Measurements from ENCODE around the gene CDH13.

Gene CDH13

DNA sequence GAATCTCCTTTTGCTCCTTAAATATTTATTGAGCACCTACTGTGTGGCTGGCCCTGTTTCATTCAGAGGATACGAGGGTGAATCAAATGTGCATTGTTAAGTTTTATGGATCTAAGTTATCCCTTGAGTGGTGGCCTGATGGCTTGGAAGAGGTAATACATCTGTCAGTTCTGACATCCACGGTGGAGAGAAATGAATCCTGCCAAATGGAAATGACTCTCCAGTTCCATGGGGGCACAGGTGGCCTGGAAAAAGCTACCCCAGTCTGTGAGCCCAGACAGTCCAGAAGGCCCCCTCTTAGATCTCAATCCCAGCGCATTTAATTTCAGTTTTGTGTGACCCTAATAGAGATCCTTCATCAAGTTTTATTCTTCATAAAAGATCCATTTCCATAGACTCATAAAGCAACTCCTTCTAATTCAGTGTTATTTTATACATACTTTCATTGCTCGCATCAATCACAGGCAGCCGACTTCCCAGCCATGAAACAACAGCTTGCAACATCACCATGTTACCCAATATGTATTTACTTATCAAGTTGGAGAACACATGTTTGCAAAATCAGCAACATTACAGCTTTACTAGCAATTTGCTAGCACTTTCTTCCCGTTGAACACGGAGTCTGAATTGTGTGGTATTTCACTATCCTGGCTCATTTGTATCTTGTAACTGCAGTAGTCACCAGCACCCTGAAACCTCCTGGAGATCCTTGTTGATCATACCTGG, 846.2 kb downstream of the CDH13 start:
- H3K4me1 Mint-ChIP-seq (ENCODE audit: low read depth): no peaks in the 10 kb centered on the region
- H3K27ac Mint-ChIP-seq: no peak overlapping the region
- no peaks in the 10 kb centered on the region for H3K9me3 Mint-ChIP-seq
- no peaks in the 10 kb centered on the region for H3K27me3 Mint-ChIP-seq (ENCODE audit: low read depth)
- H3K4me3 Mint-ChIP-seq: no peak overlapping the region
- no peaks in the 10 kb centered on the region for H3K36me3 Mint-ChIP-seq (ENCODE audit: low read depth)

- H3K4me1 Mint-ChIP-seq (ENCODE audit: low read depth): no peaks in the 10 kb centered on the region
- H3K9me3 Mint-ChIP-seq: no peaks in the 10 kb centered on the region
- H3K36me3 Mint-ChIP-seq (ENCODE audit: low read depth): no peaks in the 10 kb centered on the region
- no peaks in the 10 kb centered on the region for H3K27me3 Mint-ChIP-seq (ENCODE audit: low read depth)
- no peak overlapping the region for H3K4me3 Mint-ChIP-seq
- no peak overlapping the region for H3K27ac Mint-ChIP-seq
Observed at GRCh38 chr16:83473926-83474650, 847.3 kb downstream of the CDH13 start.

DNA sequence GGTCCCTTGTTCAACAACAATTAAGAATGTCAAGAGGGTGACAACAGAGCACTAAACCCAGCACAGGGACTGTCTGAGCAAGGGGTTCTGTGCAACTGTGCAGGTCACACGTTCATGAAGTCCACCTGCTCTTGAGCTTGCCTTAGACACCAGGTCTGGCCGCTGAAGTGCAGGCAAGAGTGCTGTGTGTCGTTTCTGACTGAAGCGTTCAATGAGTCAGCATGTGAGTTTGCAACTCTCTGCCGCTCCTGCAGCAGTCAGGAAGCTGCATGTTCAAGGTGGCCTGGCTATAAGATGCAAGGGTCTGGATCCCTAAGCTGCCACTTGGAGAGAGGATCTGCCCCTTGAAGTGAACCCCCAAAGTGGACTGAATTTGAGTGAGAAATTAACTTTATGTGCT, 848.3 kb downstream of the CDH13 start:
- H3K4me1 Mint-ChIP-seq (ENCODE audit: low read depth): no peaks in the 10 kb centered on the region

GRCh38 chr16:83481589-83481988, 854.8 kb downstream of the CDH13 start:
- Mint-ChIP-seq H3K27me3 (ENCODE audit: low read depth) (no peaks in the 10 kb centered on the region), H3K27ac (no peak overlapping the region), H3K4me3 (no peak overlapping the region), H3K9me3 (no peaks in the 10 kb centered on the region), H3K36me3 (ENCODE audit: low read depth) (no peaks in the 10 kb centered on the region), H3K4me1 (ENCODE audit: low read depth) (no peaks in the 10 kb centered on the region)

More for the DNA sequence above, 848.3 kb downstream of the CDH13 start:
- no peak overlapping the region for H3K4me3 Mint-ChIP-seq
- H3K27ac Mint-ChIP-seq: no peak overlapping the region
- H3K27me3 Mint-ChIP-seq (ENCODE audit: low read depth): no peaks in the 10 kb centered on the region
- no peaks in the 10 kb centered on the region for H3K36me3 Mint-ChIP-seq (ENCODE audit: low read depth)
- H3K9me3 Mint-ChIP-seq: no peaks in the 10 kb centered on the region

GRCh38 chr16:83482545-83483162, 855.9 kb downstream of the CDH13 start:
- H3K27ac Mint-ChIP-seq: no peak overlapping the region
- no peaks in the 10 kb centered on the region for H3K27me3 Mint-ChIP-seq (ENCODE audit: low read depth)
- no peaks in the 10 kb centered on the region for H3K4me1 Mint-ChIP-seq (ENCODE audit: low read depth)
- H3K9me3 Mint-ChIP-seq: no peaks in the 10 kb centered on the region
- no peaks in the 10 kb centered on the region for H3K36me3 Mint-ChIP-seq (ENCODE audit: low read depth)
- no peak overlapping the region for H3K4me3 Mint-ChIP-seq

DNA sequence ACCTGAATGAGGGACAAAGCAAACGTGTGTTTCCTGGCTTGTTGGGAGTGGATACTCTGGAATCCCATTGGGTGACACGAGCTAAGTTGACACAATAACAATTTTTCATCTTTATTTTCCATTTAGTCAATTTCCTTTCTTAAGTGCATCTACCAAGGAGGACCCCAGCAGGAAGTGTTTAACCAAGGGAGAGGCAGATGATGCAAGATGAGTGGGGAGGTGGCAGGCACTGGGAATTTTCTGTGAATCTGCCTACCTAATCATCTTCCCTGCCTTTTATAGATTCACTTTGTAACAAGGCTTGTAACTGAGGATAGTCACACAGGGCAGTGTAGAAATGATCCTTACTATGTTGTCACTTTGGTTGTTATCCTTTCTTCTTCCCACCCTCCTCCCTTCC, 863.3 kb downstream of the CDH13 start:
- Mint-ChIP-seq H3K27me3 (ENCODE audit: low read depth) (no peaks in the 10 kb centered on the region), H3K4me3 (no peak overlapping the region), H3K36me3 (ENCODE audit: low read depth) (no peaks in the 10 kb centered on the region), H3K9me3 (no peaks in the 10 kb centered on the region), H3K4me1 (ENCODE audit: low read depth) (no peaks in the 10 kb centered on the region), H3K27ac (no peak overlapping the region)

DNA sequence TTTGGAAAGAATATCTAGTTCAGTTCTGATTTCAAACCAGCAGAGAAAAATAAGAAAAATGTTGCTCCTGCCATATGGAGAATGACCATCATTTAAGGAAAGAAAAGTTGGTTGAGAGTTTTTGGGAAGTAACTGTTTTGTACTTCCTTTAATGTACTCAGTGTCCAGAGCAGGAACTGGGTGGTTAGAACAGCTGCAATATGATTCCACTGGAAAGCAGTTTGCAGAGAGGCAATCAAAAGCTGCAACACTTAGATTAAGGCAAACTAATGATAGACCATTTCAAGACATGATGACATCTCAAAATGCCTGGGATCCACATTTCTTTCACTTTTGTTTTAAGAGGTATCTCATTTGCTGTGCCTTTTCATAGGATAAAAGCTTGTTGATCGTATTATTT, 867.7 kb downstream of the CDH13 start:
- H3K9me3 Mint-ChIP-seq: no peaks in the 10 kb centered on the region
- H3K27ac Mint-ChIP-seq: no peak overlapping the region
- no peaks in the 10 kb centered on the region for H3K27me3 Mint-ChIP-seq (ENCODE audit: low read depth)
- H3K4me1 Mint-ChIP-seq (ENCODE audit: low read depth): no peaks in the 10 kb centered on the region
- no peaks in the 10 kb centered on the region for H3K36me3 Mint-ChIP-seq (ENCODE audit: low read depth)
- no peak overlapping the region for H3K4me3 Mint-ChIP-seq

- Mint-ChIP-seq H3K4me3 (no peak overlapping the region), H3K27me3 (ENCODE audit: low read depth) (no peaks in the 10 kb centered on the region), H3K4me1 (ENCODE audit: low read depth) (no peaks in the 10 kb centered on the region), H3K36me3 (ENCODE audit: low read depth) (no peaks in the 10 kb centered on the region), H3K9me3 (no peaks in the 10 kb centered on the region), H3K27ac (no peak overlapping the region)
Observed at GRCh38 chr16:83501481-83501880, 874.7 kb downstream of the CDH13 start.

GRCh38 chr16:83508295-83508694, 881.5 kb downstream of the CDH13 start:
- no peak overlapping the region for H3K4me3 Mint-ChIP-seq
- no peaks in the 10 kb centered on the region for H3K4me1 Mint-ChIP-seq (ENCODE audit: low read depth)
- no peaks in the 10 kb centered on the region for H3K36me3 Mint-ChIP-seq (ENCODE audit: low read depth)
- H3K27ac Mint-ChIP-seq: no peak overlapping the region
- H3K27me3 Mint-ChIP-seq (ENCODE audit: low read depth): no peaks in the 10 kb centered on the region
- H3K9me3 Mint-ChIP-seq: peaks cover 5% of the 10 kb centered on the region

DNA sequence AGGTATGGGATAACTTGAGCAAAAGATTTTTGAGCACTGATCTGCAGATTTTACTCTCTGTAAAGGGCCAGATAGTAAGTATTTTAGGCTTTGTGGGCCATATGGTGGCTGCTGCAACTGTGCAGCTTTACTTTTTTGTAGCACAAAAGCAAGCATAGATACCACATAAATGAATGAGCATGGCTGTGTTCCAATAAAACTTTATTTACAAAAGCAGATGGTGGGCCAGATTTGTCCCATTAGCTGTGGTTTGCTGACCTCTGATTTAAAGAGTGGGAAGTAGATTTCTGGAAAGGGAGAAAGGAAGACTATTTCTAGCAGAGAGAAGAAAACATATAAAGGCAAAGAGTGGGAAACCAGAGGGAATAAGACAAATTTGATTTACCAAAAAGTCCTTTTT, 882.5 kb downstream of the CDH13 start:
- no peaks in the 10 kb centered on the region for H3K27me3 Mint-ChIP-seq (ENCODE audit: low read depth)
- no peak overlapping the region for H3K4me3 Mint-ChIP-seq
- no peaks in the 10 kb centered on the region for H3K4me1 Mint-ChIP-seq (ENCODE audit: low read depth)
- H3K9me3 Mint-ChIP-seq: peaks cover 11% of the 10 kb centered on the region
- no peak overlapping the region for H3K27ac Mint-ChIP-seq
- H3K36me3 Mint-ChIP-seq (ENCODE audit: low read depth): no peaks in the 10 kb centered on the region

- Mint-ChIP-seq H3K4me1 (ENCODE audit: low read depth) (no peaks in the 10 kb centered on the region), H3K36me3 (ENCODE audit: low read depth) (no peaks in the 10 kb centered on the region), H3K27ac (no peak overlapping the region), H3K9me3 (peaks cover 11% of the 10 kb centered on the region), H3K27me3 (ENCODE audit: low read depth) (no peaks in the 10 kb centered on the region), H3K4me3 (no peak overlapping the region)
Observed at GRCh38 chr16:83510906-83511305, 884.1 kb downstream of the CDH13 start.

DNA sequence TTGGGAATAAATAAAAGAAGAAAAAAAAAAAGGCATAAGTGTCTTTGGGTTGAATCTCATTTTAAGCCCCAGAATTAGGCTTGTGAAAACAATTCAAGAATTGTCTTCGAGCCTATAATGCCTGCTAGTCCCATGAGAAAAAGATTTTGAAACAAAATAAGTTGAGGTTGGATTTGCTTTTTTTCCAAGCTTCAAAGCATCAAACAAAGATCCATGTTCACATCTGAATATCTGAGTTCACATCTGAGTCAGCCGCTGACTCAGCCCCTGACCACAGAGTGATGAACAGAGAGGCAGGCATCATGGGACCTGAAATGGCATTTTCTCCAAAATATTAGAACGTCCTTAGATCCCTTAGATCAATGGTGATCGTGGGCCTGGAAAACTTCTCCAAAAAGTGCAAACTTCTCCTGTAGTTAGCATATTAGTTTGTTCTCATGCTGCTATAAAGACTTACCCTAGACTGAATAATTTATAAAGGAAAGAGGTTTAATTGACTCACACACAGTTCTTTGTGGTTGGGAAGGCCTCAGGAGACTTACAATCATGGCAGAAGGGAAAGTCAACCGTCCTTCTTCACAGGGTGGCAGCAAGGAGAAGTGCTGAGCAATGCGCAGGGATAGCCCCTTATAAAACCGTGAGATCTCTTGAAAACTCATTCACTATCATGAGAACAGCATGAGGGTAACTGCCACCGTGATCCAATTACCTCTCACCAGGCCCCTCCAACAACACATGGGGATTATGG, 886.4 kb downstream of the CDH13 start:
- Mint-ChIP-seq H3K9me3 (peaks cover 25% of the 10 kb centered on the region), H3K27me3 (ENCODE audit: low read depth) (no peaks in the 10 kb centered on the region), H3K4me3 (no peak overlapping the region), H3K4me1 (ENCODE audit: low read depth) (no peaks in the 10 kb centered on the region), H3K27ac (no peak overlapping the region), H3K36me3 (ENCODE audit: low read depth) (no peaks in the 10 kb centered on the region)

DNA sequence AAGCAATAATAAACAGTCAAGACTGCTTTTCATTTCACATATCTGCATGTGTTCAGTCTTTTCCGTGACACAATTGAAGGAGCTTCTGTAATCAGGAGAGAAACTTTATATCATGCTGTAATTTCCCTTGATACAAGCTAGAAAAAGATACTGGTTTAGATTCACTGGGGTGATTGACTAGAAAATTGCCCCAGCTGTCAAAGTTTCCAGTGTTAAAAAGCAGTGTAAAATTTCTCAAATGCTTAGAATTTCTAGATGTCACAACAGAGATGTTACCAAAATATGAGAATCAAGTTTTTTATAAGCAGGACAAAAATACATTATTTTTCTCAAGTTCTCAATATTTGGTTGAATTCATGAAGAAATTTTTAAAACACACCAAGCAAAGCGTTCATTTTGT, 888.6 kb downstream of the CDH13 start:
- Mint-ChIP-seq H3K4me1 (ENCODE audit: low read depth) (no peaks in the 10 kb centered on the region), H3K27ac (no peak overlapping the region), H3K27me3 (ENCODE audit: low read depth) (no peaks in the 10 kb centered on the region), H3K9me3 (peaks cover 20% of the 10 kb centered on the region), H3K36me3 (ENCODE audit: low read depth) (no peaks in the 10 kb centered on the region), H3K4me3 (no peak overlapping the region)

- Mint-ChIP-seq H3K27me3 (ENCODE audit: low read depth) (no peaks in the 10 kb centered on the region), H3K4me1 (ENCODE audit: low read depth) (no peaks in the 10 kb centered on the region), H3K9me3 (peaks cover 20% of the 10 kb centered on the region), H3K36me3 (ENCODE audit: low read depth) (no peaks in the 10 kb centered on the region), H3K27ac (no peak overlapping the region), H3K4me3 (no peak overlapping the region)
Observed at GRCh38 chr16:83516931-83517330, 890.2 kb downstream of the CDH13 start.
